Mucosa of descending colon (tissue), 3 donors: Measurements from ENCODE around the gene POC1A. TPM values are rescaled to one million over a fixed set of nuclear protein-coding genes. Genes with fewer than 3 reads are reported as not detected.

Source experiments
- ATAC-seq: fragments of 200-7000 bp; cut with Tn5 transposase; one replicate; pipeline ENCODE4 v1.9.1; 2020; ENCODE audit warnings: mild to moderate bottlenecking, moderate library complexity
- DNase-seq, 3 donors: peaks; one replicate each; pipeline ENCODE4 v3.0.0-alpha.2; 2020
- H3K36me3 ChIP-seq: fragments of 200-600 bp; one replicate; pipeline ENCODE4 v1.8.0; 2021; ENCODE audit warnings: low read depth, mild to moderate bottlenecking
- H3K4me1 ChIP-seq: fragments of 200-600 bp; one replicate; pipeline ENCODE4 v1.8.0; 2021; ENCODE audit warnings: low read depth, mild to moderate bottlenecking
- H3K4me3 ChIP-seq: fragments of 200-600 bp; one replicate; pipeline ENCODE4 v1.8.0; 2021; ENCODE audit warnings: mild to moderate bottlenecking
- H3K9me3 ChIP-seq: fragments of 200-600 bp; one replicate; pipeline ENCODE4 v1.8.0; 2021; ENCODE audit warnings: mild to moderate bottlenecking
- intact Hi-C, 2 donors: fragments of 100-400 bp; cut with DNase I in 1 of 2; cut with micrococcal nuclease in 1 of 2; formaldehyde crosslinking; loops; one replicate each; pipeline versions ENCODE4 v1.11.0 to v1.11.1; 2022; cut with DNase I, micrococcal nuclease
- total RNA-seq, 3 donors: library from RNA; stranded (reverse); fragmentation: NEBNext Ultra II Directional in 2 of 3; extraction: Animal tissue kit (Norgen Biotek cat#: 25700) in 2 of 3; gene quantifications; one replicate each; pipeline versions ENCODE4 v1.2.1 to v1.2.4, GENCODE V29; 2021 to 2023
- TF ChIP-seq, protein P1 (sequence below): fragments of 200-600 bp; IDR thresholded peaks from one replicate; pipeline ENCODE4 v1.8.0; 2022; ENCODE audit warnings: antibody characterized with exemption, mild to moderate bottlenecking
- donor health status: DM: no; HTN: no; CAD: no; lungs with moderate emphysema.
- donor health status: DM: no; HTN: no; CAD: no.
- donor health status: DM: no; HTN: yes; CAD: no.

The POC1A gene
- total RNA-seq, 3 donors from 2014 or later, result 2.9 to 12.1 (median 7.7) TPM

DNA sequence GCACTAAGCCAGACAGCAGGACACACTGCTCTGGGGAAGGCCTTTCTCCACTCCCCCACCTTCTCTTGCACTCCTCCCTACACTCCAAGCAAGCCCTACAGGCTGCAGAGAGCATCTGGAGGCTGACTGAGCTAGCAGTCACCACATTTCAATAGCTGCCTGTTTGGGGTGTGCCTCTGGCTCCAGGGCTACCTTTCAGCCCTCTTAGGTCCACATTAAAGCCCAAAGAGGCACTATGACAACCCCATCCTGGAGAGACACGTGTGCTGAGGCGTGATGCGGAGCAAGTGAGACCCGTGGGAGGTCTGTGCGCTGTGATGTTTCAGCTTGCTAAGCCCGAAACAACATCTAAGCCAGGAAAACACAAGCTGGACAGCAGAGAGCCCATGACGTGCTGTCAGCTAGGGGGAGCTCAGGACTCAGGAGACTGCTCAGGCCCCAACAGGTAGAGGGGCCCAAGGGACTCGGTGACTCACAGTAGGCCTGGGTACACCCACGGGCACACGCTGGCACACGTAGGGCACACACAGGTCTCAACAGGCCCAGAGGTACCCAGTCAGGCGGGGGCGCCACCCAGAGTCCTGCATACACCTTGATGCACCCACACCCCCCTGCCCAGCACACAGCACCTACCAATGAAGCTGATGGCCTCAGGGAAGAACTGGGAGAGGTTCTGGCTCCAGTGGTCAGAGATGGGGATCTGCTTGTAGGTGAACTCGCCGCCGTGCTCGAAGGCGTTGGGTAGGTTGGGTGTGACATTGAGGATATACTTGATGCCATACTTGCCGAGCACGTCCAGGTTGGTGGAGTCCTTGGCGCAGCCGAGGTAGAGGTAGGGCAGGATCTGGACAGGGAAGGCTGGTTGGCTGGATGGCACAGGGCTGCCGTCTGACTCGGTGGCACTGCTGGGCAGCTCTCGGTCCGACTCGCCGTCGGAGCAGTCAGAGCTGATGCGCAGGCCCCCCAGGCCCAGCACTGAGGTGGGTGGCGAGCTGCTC lies 100.6 kb downstream of the POC1A start:
- ATAC-seq (no peak), DNase-seq (peak in 1 of 3 donors; percentile 38)
- no peaks in the 10 kb centered on the region for H3K9me3 ChIP-seq
- H3K4me3 ChIP-seq, result no peak overlapping the region
- TF ChIP-seq, protein P1, sequence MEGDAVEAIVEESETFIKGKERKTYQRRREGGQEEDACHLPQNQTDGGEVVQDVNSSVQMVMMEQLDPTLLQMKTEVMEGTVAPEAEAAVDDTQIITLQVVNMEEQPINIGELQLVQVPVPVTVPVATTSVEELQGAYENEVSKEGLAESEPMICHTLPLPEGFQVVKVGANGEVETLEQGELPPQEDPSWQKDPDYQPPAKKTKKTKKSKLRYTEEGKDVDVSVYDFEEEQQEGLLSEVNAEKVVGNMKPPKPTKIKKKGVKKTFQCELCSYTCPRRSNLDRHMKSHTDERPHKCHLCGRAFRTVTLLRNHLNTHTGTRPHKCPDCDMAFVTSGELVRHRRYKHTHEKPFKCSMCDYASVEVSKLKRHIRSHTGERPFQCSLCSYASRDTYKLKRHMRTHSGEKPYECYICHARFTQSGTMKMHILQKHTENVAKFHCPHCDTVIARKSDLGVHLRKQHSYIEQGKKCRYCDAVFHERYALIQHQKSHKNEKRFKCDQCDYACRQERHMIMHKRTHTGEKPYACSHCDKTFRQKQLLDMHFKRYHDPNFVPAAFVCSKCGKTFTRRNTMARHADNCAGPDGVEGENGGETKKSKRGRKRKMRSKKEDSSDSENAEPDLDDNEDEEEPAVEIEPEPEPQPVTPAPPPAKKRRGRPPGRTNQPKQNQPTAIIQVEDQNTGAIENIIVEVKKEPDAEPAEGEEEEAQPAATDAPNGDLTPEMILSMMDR, result no peak
- H3K4me1 ChIP-seq, result peaks cover 46% of the 10 kb centered on the region
- no peaks in the 10 kb centered on the region for H3K36me3 ChIP-seq
- intact Hi-C loops, result no loop called here

GRCh38 chr3:52052831-52053306 lies 101.4 kb downstream of the POC1A start:
- ATAC-seq, result peak; percentile 17
- H3K4me3 ChIP-seq, result no peak overlapping the region
- TF ChIP-seq, protein P1, result no peak

GRCh38 chr3:52051444-52051843 lies 102.8 kb downstream of the POC1A start:
- Histone ChIP-seq H3K4me3 (no peak overlapping the region), H3K4me1 (peaks cover 40% of the 10 kb centered on the region), H3K36me3 (no peaks in the 10 kb centered on the region), H3K9me3 (no peaks in the 10 kb centered on the region)
- ATAC-seq (no peak), DNase-seq (no peak)
- TF ChIP-seq, protein P1, result no peak
- intact Hi-C loops, result no loop called here

More at GRCh38 chr3:52052831-52053306, 101.4 kb downstream of the POC1A start:
- DNase-seq, result peak; percentile 81 to 89 (median 87)
- Histone ChIP-seq H3K9me3 (no peaks in the 10 kb centered on the region), H3K36me3 (no peaks in the 10 kb centered on the region), H3K4me1 (peaks cover 43% of the 10 kb centered on the region)
- intact Hi-C loops, result no loop called here

- no peak for DNase-seq
These were observed 103.7 kb downstream of the POC1A start for GRCh38 chr3:52050571-52050970.

DNA sequence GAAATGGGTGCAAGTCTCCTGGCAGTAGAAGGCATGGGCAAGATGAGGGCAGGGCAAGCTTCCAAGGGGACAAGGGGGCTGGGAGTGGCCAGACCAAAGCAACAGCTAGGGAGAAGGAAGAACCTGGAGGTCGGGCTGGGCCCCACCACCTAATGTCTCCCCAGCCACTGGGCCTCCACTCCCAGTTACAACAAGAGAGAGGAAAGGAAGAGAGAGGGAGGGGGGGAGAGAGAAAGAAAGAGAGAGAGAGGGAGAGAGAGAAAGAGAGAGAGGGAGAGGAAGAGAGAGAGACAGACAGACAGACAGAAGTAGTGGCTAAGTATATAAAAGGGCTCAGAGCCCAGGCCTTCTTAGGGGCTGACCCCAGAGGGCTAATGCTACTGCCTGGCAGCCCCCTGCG lies 104.7 kb downstream of the POC1A start:
- intact Hi-C loops, result no loop called here
- no peak for DNase-seq
- Histone ChIP-seq H3K4me1 (peaks cover 30% of the 10 kb centered on the region), H3K36me3 (no peaks in the 10 kb centered on the region), H3K9me3 (no peaks in the 10 kb centered on the region), H3K4me3 (no peak overlapping the region)
- TF ChIP-seq, protein P1, result no peak
- ATAC-seq, result no peak

More at GRCh38 chr3:52050571-52050970, 103.7 kb downstream of the POC1A start:
- Histone ChIP-seq H3K36me3 (no peaks in the 10 kb centered on the region), H3K4me3 (no peak overlapping the region), H3K9me3 (no peaks in the 10 kb centered on the region), H3K4me1 (peaks cover 40% of the 10 kb centered on the region)
- no peak for ATAC-seq
- TF ChIP-seq, protein P1, result no peak
- intact Hi-C loops, result no loop called here
